ENCODE data around the gene SLC22A5. TPM values are rescaled to one million over a fixed set of nuclear protein-coding genes. Genes with fewer than 3 reads are reported as not detected.

The SLC22A5 gene
- total and polyA plus RNA-seq, 2 donors (not counting 3 experiments of a cell fraction or from before 2014, with no cell fraction given) = 3.6 to 9.3 TPM

DNA sequence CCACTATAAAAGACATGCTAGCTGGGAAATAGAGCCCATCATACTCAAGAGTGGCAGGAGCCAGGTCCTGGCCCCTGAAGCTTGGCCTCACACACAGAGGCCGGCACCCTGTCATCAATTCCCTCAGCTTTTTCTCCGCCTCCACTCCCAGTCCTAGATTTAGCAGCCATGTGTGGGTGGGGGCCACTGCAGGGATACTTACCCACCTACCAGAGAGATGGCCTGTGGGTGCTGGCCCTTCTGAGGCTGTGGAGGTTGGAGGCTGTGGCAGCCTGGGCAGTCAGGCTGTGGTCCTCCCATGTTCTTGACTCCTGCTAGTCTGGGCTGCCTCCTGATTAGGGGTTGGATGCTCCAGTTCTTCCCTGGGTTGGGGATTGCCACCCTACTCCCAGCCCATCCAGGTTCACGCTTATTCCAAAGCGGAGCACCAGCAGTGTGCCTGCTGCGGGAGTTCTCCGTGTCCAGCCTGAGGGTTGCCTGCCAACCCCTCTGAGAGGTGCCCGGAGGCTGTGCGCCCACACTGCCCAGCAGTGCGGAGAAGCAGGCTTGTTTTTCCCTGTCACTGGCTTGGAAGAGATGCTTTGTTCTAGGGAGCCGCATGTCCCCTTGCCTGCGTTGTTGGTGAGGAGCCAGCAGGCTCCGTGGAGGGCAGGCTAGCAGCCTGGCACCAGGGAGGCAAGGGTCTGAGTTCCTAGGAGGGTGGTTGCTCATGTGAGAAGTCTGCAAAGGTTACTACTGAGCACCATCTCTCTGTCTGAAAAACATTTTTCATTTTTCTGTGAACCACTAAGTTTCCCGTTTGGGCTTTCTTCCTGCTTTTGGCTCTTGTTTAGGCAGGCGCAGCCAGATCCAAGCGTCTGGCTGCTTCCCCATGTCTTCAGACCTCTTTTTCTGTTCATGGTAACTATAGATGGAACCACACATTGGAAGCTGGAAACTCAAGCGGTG lies 7.5 kb downstream of the SLC22A5 start:
- H3K79me2 ChIP-seq (ENCODE audit: control insufficient read depth, insufficient read depth, low read length) = no peaks in the 10 kb centered on the region
- no peaks in the 10 kb centered on the region for H3K9me3 ChIP-seq (replicated peaks; ENCODE audit: control insufficient read depth, insufficient read depth, low read length)
- H3K27me3 ChIP-seq (ENCODE audit: control insufficient read depth in 2 of 2, insufficient read depth in 2 of 2, low read length in 2 of 2) = no peaks in the 10 kb centered on the region
- intact Hi-C loops (cut with micrococcal nuclease) (no loop called here), dilution Hi-C loops (cut with MboI; ENCODE audit: extremely low pct_ligation_motif_present, low sequenced_read_pairs) (no loop called here)
- no peak overlapping the region for H3K4me3 ChIP-seq (replicated peaks in 1 of 3; ENCODE audit: insufficient read depth in 1 of 3, low read depth in 1 of 3, low read length in 3 of 3)
- BruUV-seq (replicated peaks) = no TSS peak
- no peak overlapping the region for H3K9ac ChIP-seq (replicated peaks; ENCODE audit: extremely low read depth, insufficient read depth, low read length)
- CTCF ChIA-PET = interaction anchor here (1.2 to 2.6 kb wide), 3 partner anchors 104 to 506 kb away, joined by 3 to 5 read pairs (median 3); no protein-coding TSS in a partner anchor
- POLR2A ChIA-PET = no interaction called here
- H3K27ac ChIP-seq (ENCODE audit: insufficient read depth, low read depth, low read length) = no peak overlapping the region
- H4K20me1 ChIP-seq (replicated peaks; ENCODE audit: control insufficient read depth, extremely low read depth, insufficient read depth, low read length) = no peaks in the 10 kb centered on the region
- no peak for TF ChIP-seq JUN (IDR thresholded peaks at IDR 0.05; ENCODE audit: borderline replicate concordance, insufficient read depth, insufficient read length, low read depth)
- no peak for TF ChIP-seq POLR2A (IDR thresholded peaks at IDR 0.05; ENCODE audit: low read depth, low read length)
- TF ChIP-seq, protein P1, sequence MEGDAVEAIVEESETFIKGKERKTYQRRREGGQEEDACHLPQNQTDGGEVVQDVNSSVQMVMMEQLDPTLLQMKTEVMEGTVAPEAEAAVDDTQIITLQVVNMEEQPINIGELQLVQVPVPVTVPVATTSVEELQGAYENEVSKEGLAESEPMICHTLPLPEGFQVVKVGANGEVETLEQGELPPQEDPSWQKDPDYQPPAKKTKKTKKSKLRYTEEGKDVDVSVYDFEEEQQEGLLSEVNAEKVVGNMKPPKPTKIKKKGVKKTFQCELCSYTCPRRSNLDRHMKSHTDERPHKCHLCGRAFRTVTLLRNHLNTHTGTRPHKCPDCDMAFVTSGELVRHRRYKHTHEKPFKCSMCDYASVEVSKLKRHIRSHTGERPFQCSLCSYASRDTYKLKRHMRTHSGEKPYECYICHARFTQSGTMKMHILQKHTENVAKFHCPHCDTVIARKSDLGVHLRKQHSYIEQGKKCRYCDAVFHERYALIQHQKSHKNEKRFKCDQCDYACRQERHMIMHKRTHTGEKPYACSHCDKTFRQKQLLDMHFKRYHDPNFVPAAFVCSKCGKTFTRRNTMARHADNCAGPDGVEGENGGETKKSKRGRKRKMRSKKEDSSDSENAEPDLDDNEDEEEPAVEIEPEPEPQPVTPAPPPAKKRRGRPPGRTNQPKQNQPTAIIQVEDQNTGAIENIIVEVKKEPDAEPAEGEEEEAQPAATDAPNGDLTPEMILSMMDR (IDR thresholded peaks at IDR 0.05; ENCODE audit: extremely low read depth in 1 of 2, insufficient read depth in 1 of 2, low read depth in 1 of 2, low read length in 2 of 2) = no peak
- TF ChIP-seq FOS (IDR thresholded peaks at IDR 0.05; ENCODE audit: borderline replicate concordance, insufficient read depth, low read length) = no peak
- TF ChIP-seq, protein P2, sequence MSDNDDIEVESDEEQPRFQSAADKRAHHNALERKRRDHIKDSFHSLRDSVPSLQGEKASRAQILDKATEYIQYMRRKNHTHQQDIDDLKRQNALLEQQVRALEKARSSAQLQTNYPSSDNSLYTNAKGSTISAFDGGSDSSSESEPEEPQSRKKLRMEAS (IDR thresholded peaks at IDR 0.05; ENCODE audit: insufficient read depth, insufficient read length) = no peak
- no peak for TF ChIP-seq GATA2 (IDR thresholded peaks at IDR 0.05; ENCODE audit: insufficient read depth, insufficient read length, low read depth, low read length)
- no peak for TF ChIP-seq MYC (IDR thresholded peaks at IDR 0.05; ENCODE audit: low read depth, low read length)
- no peak for TF ChIP-seq POLR2AphosphoS5 (IDR thresholded peaks at IDR 0.05; ENCODE audit: insufficient read depth, low read depth, low read length)
- TF ChIP-seq EZH2 (IDR thresholded peaks at IDR 0.05; ENCODE audit: borderline replicate concordance, low read depth, low read length, severe bottlenecking) = no peak
- DNase-seq (ENCODE audit: low read depth, low spot score) (no peak), FAIRE-seq (no peak)
- H2AFZ ChIP-seq (ENCODE audit: low read depth, low read length) = no peak overlapping the region
- H3K36me3 ChIP-seq (ENCODE audit: control insufficient read depth in 2 of 2, extremely low read depth in 1 of 2, insufficient read depth in 2 of 2, low read length in 2 of 2) = no peaks in the 10 kb centered on the region
- no peaks in the 10 kb centered on the region for H3K9me1 ChIP-seq (replicated peaks; ENCODE audit: control insufficient read depth, extremely low read depth, insufficient read depth, low read length)
- H3K4me2 ChIP-seq (ENCODE audit: insufficient read depth, low read length) = no peak overlapping the region
- H3K4me1 ChIP-seq (ENCODE audit: control insufficient read depth, extremely low read depth, insufficient read depth, low read length) = no peaks in the 10 kb centered on the region
